IPS-20b (cell line): ENCODE data around the gene PRPF38A.

Source experiments
- H3K27ac ChIP-seq: one replicate; pipeline ENCODE4 v1.5.1; 2013; ENCODE audit warnings: low read length
- H3K27me3 ChIP-seq: 2 replicates; pipeline ENCODE4 v1.6.1; 2013; ENCODE audit warnings: mild to moderate bottlenecking, low read length, inconsistent platforms; ENCODE audit not compliant: insufficient read depth
- H3K36me3 ChIP-seq: 2 replicates; pipeline ENCODE4 v1.6.1; 2013; ENCODE audit warnings: low read depth, mild to moderate bottlenecking, inconsistent platforms, low read length, moderate library complexity; ENCODE audit not compliant: insufficient read depth
- H3K4me1 ChIP-seq: 2 replicates; pipeline ENCODE4 v1.6.1; 2013; ENCODE audit warnings: mild to moderate bottlenecking, control low read depth, inconsistent platforms, low read length, moderate library complexity; ENCODE audit not compliant: insufficient read depth
- H3K4me3 ChIP-seq: 2 replicates; pipeline ENCODE4 v1.5.1; 2013; ENCODE audit warnings: mild to moderate bottlenecking, low read length, inconsistent platforms
- H3K9ac ChIP-seq: 2 replicates; pipeline ENCODE4 v1.6.1; 2013; ENCODE audit warnings: low read depth, mild to moderate bottlenecking, inconsistent platforms, low read length, moderate library complexity
- H3K9me3 ChIP-seq: 2 replicates; pipeline ENCODE4 v1.6.1; 2013; ENCODE audit warnings: mild to moderate bottlenecking, low read depth, low read length, inconsistent platforms; ENCODE audit not compliant: insufficient read depth

The PRPF38A gene

DNA sequence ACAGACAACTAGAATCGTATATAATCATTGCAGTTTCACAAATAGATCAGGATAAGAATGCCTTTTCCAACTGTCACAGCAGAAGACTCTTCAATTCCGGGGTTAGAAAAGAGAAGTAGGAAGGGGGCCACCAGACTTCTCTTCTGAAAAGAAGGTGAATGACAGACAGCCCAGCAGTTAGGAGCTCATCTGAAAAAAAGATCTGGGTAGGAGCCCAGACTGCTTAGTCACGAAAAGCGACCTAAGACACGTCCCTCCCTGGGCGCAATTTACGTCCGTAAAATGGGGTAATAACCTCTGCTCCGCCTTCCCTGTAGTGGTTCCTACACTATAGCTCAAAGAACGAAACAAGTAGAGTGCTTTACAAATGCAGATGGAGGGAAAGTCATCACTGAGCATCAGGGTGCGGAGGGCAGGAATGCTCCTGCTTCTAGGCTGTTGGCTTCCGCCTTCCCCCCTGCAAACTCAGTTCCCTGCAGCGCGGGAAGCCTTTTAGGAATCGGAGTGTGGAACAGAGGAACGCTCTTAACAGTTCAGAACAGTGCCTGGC, 761 bp upstream of the PRPF38A start:
- H3K9ac ChIP-seq = peak overlapping the region; percentile 96
- peaks cover 54% of the 10 kb centered on the region for H3K36me3 ChIP-seq
- H3K27ac ChIP-seq = peak overlapping the region; percentile 80

DNA sequence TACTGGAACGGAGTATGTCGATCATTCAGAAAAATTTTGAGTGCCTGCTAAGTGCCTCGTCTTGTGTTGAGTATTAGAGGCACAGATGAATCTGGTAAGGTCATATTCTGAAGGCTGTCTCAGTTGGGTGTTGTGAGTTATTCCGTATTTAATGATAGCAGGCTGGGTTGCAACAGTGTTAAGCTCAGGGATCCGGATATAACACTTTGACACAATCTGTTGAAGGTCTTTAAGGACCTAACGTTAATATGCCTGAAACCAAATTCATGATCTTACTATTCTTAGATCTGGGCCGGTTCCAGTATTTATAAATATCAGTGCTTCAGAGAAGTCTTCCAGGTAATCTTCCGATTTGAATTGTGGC, 555 bp downstream of the PRPF38A start:
- Histone ChIP-seq H3K9me3 (no peaks in the 10 kb centered on the region), H3K4me3 (peak overlapping the region; percentile 93), H3K27ac (peak overlapping the region; percentile 90), H3K27me3 (no peaks in the 10 kb centered on the region), H3K36me3 (peaks cover 56% of the 10 kb centered on the region), H3K9ac (peak overlapping the region; percentile 96), H3K4me1 (no peaks in the 10 kb centered on the region; the same call in 1 of the 2 replicates)

More for the DNA sequence above, 761 bp upstream of the PRPF38A start:
- no peaks in the 10 kb centered on the region; the same call in 1 of the 2 replicates for H3K4me1 ChIP-seq
- H3K4me3 ChIP-seq = peak overlapping the region; percentile 93
- no peaks in the 10 kb centered on the region for H3K27me3 ChIP-seq
- no peaks in the 10 kb centered on the region for H3K9me3 ChIP-seq

DNA sequence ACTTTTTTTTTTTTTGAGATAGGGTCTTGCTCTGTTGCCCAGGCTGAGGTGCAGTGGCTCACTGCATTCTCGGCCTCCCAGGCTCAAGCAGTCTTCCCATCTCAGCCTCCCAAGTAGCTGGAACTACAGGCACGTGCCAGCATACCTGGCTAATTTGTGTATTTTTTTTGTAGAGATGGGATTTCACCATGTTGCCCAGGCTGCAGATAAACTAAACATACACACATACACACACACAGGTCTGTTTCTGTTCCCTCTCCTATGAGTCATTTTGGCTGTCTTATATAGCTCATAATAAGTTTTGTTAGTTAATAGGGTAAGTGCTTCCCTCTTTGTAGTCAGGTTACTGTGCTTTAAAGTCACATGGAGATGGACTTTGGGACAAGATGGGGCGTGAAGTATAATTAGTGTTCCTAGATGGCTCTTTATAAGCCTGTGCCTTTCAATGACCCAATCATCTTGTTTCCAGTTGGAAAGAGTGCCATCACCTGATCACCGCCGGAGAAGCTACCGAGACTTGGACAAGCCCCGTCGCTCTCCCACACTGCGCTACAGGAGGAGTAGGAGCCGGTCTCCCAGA, 9.1 kb downstream of the PRPF38A start:
- Histone ChIP-seq H3K36me3 (peaks cover 93% of the 10 kb centered on the region), H3K27me3 (no peaks in the 10 kb centered on the region), H3K4me1 (no peaks in the 10 kb centered on the region), H3K4me3 (no peak overlapping the region), H3K27ac (no peak overlapping the region), H3K9ac (no peak overlapping the region), H3K9me3 (no peaks in the 10 kb centered on the region)

DNA sequence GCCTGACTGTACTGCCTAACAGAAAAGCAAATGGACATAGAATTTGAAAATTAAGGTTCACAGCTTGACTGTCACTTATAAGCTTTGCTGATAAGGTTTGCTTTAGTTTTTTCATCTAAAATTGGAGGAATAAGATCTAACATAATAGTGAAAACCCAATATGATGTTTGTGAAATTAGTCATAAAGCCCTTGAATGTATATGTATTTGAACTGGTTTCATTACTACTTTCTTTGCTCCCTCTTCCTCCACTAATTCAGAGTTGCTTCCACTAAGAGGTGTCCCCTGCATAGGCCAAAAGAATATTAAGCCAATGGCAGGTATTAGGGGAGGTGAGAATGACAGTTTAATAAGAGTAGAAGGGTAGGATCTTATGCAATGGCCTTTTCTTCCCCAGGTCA, 10.5 kb downstream of the PRPF38A start:
- Histone ChIP-seq H3K9ac (no peak overlapping the region), H3K36me3 (peaks cover 92% of the 10 kb centered on the region), H3K4me3 (no peak overlapping the region), H3K4me1 (no peaks in the 10 kb centered on the region), H3K27me3 (no peaks in the 10 kb centered on the region), H3K9me3 (no peaks in the 10 kb centered on the region), H3K27ac (no peak overlapping the region)

DNA sequence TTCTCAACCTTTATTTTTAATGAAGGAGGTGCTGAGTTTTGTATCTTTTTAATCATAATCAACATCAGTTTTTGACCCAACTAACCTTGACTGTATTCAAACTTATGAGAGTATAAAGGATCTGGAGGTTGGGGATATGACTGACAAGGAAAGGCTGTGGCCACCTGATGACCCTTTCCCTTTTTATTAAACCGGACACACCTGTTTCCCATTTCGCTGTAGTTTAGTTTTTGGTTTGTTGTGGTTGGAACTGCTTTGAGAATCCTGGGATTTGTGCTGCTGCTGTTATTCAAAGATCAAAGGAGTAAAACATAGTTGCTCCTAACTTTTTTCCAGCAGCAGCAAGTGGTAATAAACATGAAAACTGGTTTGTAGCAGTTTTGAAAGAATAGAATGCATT, 12.4 kb downstream of the PRPF38A start:
- H3K9ac ChIP-seq = no peak overlapping the region

DNA sequence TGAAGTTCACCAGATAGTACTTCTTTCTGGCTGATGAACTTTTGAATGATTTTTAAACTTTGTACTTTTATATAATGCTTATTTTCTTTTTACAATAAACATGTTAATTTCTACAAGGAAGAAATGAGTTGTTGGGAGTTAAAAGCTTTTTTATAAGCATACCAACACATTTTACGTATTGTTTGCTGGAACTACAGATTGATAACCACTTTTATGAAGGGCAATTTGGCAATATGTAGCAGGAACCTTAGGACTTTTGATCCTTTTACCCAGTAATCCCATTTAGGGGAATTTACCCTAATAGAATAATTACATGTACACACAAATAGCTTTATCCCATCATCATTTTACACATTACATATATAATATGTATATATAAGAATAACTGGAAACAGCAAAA, 16.3 kb downstream of the PRPF38A start:
- H3K27me3 ChIP-seq = no peaks in the 10 kb centered on the region
- H3K27ac ChIP-seq = no peak overlapping the region
- H3K4me3 ChIP-seq = no peak overlapping the region
- H3K9me3 ChIP-seq = no peaks in the 10 kb centered on the region
- H3K4me1 ChIP-seq = no peaks in the 10 kb centered on the region
- no peak overlapping the region for H3K9ac ChIP-seq
- H3K36me3 ChIP-seq = peaks cover 86% of the 10 kb centered on the region

More for the DNA sequence above, 12.4 kb downstream of the PRPF38A start:
- H3K27me3 ChIP-seq = no peaks in the 10 kb centered on the region
- H3K4me1 ChIP-seq = no peaks in the 10 kb centered on the region
- H3K4me3 ChIP-seq = no peak overlapping the region
- H3K9me3 ChIP-seq = no peaks in the 10 kb centered on the region
- H3K36me3 ChIP-seq = peaks cover 96% of the 10 kb centered on the region
- H3K27ac ChIP-seq = no peak overlapping the region

DNA sequence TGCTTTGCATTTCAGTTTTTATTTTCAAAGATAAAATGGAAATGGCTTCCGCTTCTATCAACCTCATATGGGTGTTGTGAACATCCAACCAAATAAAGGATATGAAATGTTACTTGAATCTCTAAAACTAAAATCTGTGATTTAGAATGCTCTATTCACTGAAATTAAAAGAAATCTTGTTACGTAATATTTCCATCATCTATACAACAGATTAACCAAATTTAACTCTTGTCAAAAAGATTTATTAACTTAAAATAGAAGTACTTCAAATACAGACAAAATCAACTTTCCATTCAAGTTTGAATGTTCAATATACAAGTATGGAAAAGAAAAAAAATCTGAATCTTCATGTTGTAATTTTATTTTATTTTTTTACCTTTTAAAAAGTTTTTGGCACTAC, 18.7 kb downstream of the PRPF38A start:
- Histone ChIP-seq H3K27me3 (no peaks in the 10 kb centered on the region), H3K9ac (no peak overlapping the region), H3K36me3 (peaks cover 65% of the 10 kb centered on the region), H3K4me1 (peaks cover 13% of the 10 kb centered on the region), H3K9me3 (no peaks in the 10 kb centered on the region), H3K4me3 (no peak overlapping the region), H3K27ac (no peak overlapping the region)

DNA sequence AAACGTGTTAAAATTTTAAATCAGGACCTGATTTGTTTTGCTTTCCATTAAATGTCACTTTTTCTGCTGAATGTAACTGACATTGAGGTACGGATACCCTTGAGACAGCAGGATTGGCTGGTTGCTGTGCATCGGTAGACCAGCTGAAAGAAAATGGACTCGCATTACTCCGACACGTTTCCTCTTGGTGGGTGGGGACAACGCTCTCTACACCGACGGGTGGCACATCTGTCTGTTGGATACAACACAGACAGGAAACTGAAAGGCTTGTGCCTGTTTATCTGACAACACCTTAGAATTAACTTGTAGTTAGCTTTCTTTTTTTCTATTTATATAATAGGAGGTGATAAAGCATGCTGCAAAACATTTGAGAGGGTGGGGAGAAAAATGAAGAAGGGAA, 19.4 kb downstream of the PRPF38A start:
- no peaks in the 10 kb centered on the region for H3K9me3 ChIP-seq
- H3K4me3 ChIP-seq = no peak overlapping the region
- no peak overlapping the region for H3K27ac ChIP-seq
- peaks cover 13% of the 10 kb centered on the region for H3K4me1 ChIP-seq
- peaks cover 58% of the 10 kb centered on the region for H3K36me3 ChIP-seq
- H3K9ac ChIP-seq = no peak overlapping the region
- no peaks in the 10 kb centered on the region for H3K27me3 ChIP-seq

DNA sequence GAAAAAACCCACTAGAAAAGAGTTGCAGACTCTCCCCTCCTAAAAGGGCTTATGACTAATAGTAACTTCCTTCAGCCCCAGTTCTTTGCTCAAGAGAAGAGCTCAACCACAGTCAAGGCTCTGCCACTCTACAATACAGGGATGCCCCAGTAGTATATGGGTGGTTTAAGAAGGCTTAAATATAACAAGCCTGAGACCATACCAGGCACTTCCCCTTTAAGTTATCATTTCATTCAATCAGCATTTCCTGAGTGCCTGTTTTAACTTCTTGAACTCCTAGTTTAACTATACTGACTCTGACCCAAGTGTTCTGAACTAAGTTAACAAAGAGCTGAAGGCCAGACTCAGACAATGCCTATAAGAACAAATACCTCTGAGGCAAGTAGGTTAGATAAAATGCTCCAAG, 19.8 kb downstream of the PRPF38A start:
- Histone ChIP-seq H3K4me3 (no peak overlapping the region), H3K9me3 (no peaks in the 10 kb centered on the region), H3K9ac (no peak overlapping the region), H3K27ac (no peak overlapping the region), H3K36me3 (peaks cover 55% of the 10 kb centered on the region), H3K4me1 (peaks cover 13% of the 10 kb centered on the region), H3K27me3 (no peaks in the 10 kb centered on the region)

DNA sequence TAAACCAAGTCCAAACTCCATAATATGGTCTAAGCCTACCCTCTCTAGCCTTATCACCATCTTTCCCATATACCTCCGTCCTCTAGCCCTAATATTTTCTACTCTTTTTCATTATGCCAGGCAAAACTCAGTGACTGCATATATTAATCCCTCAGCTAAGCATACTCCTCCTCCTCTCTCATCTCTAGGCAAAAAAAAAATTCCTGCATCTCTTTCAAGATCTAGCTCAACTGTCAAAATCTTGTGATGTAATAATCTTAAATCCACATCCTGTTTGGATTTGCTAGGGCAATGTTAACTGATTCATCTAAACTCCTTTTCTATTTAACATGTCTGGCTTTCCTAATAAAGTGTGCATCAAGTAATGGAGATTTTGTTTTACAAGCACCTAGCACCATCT, 20.4 kb downstream of the PRPF38A start:
- H3K9ac ChIP-seq = no peak overlapping the region
- peaks cover 52% of the 10 kb centered on the region for H3K36me3 ChIP-seq
- H3K4me1 ChIP-seq = peaks cover 13% of the 10 kb centered on the region
- no peaks in the 10 kb centered on the region for H3K27me3 ChIP-seq
- no peaks in the 10 kb centered on the region for H3K9me3 ChIP-seq
- no peak overlapping the region for H3K27ac ChIP-seq
- no peak overlapping the region for H3K4me3 ChIP-seq

DNA sequence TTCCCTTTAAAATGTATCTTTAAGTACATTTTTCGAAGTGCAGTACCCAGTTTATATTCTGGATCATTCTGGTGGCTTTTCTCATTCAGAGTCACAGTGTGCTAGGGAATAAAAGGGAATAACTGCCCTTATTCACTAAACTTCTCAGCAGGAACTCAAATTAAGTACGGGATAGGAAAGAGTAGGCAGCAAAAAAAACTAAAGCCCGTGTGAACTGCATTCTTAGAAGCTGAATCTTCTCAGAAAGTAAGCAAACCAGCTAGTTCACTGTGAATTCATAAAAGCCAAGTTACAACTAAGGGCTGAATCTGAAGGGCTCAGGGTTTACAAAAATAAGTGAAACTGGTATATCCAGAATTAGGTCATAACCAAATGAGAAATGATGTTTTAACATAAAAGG, 22.0 kb downstream of the PRPF38A start:
- H3K36me3 ChIP-seq = peaks cover 51% of the 10 kb centered on the region
- H3K4me3 ChIP-seq = no peak overlapping the region
- H3K9me3 ChIP-seq = no peaks in the 10 kb centered on the region
- no peak overlapping the region for H3K27ac ChIP-seq
- no peaks in the 10 kb centered on the region for H3K27me3 ChIP-seq
- peak overlapping the region; percentile 34 for H3K9ac ChIP-seq
- H3K4me1 ChIP-seq = peaks cover 13% of the 10 kb centered on the region

DNA sequence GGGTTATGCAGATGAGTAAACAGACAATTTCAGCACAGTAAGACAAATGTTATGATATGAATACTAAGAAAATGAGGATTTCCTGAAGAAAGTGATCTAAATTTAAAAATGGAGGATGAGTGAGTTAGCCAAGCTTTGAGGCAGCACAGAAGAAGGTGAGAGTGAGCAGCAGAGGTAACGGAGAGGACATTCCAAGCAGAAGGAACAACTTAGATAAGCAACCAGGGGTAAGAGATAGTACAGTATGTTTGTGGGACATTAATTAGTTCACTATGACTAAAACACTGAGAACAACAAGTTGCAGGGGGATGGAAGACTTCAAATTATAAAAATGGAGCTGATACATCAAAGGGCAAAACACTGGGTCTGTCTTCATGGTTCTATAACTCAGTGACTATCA, 22.8 kb downstream of the PRPF38A start:
- Histone ChIP-seq H3K4me3 (no peak overlapping the region), H3K4me1 (peaks cover 13% of the 10 kb centered on the region), H3K9me3 (no peaks in the 10 kb centered on the region), H3K27ac (no peak overlapping the region), H3K27me3 (no peaks in the 10 kb centered on the region), H3K9ac (no peak overlapping the region), H3K36me3 (peaks cover 50% of the 10 kb centered on the region)
